Non-pigmented ciliary epithelial cell (primary cell): Measurements from ENCODE around the gene SPINK9.
"Not testable (repeated sequence)": the region's sequence is repeated elsewhere in the genome, so short reads cannot be mapped to it uniquely, and the experiment has no call there.

ENCODE experiments used
- DNase-seq: peaks from one replicate; pipeline ENCODE4 v3.0.0-alpha.2; 2010; ENCODE audit warnings: low read depth

SPINK9 gene, protein sequence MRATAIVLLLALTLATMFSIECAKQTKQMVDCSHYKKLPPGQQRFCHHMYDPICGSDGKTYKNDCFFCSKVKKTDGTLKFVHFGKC

DNA sequence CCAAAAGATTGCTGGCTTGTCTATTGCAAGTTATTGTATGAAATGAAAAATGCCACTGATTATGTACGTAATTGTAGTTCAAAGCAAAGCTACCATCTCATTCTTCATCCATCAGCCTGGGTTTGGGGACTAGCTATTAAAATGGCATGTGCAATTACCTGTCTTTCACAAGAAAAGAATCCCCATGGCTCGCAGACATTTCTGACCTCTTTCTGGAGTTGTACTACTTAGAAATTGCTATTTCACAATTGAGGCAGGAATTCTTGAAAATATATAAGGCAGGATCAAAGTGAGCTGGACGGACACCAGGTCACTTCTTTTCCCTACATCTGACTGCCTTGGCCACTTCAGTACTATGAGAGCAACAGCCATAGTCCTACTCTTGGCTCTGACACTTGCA lies at the start of gene SPINK9:
Gene SPINK9 (plus strand): TSS at position 301 of the 400 bp plus-strand sequence. CDS start 55 bp downstream, at position 356.
- no peak for DNase-seq

DNA sequence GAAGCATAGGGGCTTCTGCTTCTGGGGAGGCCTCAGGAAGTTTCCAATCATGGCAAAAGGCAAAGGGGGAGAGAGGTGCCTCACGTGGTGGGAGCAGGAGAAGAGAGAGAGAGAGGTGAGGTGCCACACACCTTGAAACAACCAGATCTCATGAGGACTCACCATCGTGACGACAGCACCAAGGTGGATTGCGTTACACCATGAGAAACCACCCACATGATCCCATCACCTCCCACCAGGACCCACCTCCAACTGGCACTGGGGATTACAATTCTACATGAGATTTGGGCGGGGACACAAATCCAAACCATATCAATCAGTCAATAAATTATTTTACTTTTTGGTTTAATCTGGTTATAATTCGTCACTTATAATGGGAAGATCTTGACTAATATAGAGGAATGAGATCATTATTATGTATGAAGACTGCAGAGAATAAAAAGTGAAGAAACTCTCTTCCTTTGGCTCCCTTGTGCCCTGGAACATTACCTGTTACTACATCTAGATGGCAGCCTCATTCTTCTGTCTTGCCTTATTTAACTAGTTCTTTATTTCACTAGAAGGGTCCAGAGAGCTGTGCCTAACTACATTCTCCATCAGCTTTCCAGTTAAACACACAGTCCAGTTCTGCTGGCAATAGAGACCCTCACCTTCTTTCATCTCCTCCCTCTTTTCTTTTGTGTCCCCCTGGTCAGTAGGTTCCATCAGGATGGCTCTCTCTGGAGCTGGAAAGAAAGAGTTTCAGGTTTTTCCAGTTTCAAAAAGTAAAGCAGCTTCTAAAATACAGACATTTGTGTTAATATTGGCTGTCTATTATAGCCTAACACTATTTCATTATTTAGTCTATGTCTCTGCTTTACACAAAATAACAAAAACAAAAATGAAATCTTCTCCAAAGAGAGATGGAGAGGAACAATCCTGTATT lies 44.8 kb upstream of the SPINK9 start:
- DNase-seq = no peak

DNA sequence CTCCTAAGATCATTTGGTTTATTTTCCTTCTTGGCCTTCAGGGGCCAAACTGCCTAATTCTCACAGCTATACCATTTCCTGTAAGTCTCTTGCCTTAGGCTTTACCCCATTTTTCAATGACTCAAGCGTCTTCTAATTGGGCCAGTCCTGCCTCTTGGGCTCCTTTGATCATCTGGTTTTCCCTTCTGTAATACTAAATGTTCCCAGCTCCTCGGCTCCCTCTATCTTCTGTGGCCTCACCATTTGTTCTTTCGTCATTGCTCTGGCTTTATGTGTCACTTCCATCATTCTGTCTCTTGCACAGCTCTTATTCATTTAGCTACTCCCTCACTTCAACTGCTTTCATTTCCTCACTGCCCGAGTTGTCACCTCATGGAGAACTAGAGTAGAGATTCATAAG lies 37.6 kb upstream of the SPINK9 start:
- DNase-seq = no peak

DNA sequence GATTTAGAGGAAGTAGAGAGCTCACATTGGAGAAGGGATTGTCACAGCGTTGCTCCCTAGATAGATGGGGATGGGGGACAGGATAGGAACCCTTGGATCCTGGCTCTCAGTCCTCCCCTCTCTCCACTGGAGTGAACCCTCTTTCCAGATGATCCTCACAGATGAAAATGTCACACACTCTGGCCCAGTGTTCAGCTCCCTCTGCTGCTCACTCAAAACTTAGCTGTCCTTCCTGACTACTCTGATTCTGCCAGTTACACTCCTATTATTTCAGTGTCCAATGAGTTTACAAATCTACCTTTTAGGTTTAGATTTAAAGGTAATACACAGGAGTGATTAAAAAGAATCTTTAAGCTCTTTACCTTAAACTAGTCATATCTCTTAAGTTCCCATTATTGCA lies 28.9 kb upstream of the SPINK9 start:
- DNase-seq = no peak

DNA sequence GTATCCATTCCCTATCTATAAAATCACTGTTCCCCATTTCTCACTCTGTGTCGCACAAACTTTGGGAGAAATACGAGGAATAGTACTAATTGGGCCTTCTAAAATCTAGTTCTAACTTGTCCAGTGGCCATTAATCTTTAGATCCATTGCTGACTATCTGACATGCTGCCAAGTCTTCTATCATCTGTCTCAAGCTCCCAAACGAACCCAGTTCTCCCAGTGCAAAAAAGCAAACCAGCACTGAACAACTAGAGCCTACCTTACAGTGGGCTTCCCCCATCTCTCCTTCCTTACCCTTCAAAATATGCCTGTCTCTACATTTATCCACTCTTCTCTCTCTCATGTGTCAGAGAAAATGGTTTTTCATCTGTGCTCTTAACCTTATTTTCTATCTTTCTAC lies 26.3 kb upstream of the SPINK9 start:
- no peak for DNase-seq

DNA sequence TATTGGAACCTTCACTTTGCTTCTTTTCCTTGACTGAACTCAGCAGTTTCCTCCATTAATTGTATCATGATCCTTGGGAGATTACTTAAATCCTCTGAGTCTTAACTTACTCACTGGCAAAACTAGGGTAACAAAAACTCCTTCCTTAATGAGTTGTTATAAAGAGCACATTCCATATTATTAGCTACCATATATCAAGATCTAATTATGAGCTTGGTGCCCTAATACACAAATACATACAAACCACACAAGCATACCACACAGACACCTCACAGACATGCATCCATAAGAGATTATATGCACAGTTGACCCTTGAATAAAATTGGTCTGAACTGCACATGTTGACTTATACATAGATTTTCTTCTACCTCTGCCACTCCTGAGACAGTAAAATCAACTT lies 25.6 kb upstream of the SPINK9 start:
- no peak for DNase-seq

DNA sequence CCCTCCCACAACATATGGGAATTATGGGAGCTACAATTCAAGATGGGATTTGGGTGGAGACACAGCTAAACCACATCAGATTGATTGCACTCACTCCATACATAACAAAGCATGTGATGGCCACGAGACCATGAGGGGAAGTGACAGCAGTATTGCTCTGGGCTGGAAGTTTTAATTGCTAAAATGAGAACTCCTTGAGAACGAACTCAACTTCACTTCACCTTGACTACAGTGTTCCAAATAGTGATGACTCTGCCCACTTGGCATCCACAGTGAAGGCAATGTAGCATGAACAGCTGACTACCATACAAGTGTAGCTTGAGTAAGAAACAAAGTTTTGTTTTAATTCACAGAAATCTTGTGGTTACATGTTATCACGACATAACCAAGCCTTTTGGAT lies 23.9 kb upstream of the SPINK9 start:
- no peak for DNase-seq

DNA sequence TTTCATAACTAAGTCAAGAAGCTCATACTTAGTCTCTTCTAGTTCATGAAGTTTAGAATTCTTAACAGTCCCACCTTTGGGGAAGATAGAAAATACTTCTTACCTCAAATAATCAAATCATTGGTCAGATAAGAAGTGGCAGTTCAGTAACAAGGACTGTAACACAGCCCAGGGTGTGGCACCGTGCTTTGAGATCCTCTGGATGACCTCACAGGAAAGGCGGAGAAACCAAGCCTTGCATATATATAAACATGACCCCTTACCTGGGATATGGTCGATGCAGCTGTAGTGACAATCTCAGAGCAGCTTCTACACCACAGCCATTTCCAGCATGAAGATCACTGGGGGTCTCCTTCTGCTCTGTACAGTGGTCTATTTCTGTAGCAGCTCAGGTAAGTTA lies 23.2 kb upstream of the SPINK9 start, which contains the start of gene SPINK7:
Gene SPINK7 (plus strand): TSS at position 271 of the 400 bp plus-strand sequence. CDS start 61 bp downstream, at position 332.
- DNase-seq = no peak

DNA sequence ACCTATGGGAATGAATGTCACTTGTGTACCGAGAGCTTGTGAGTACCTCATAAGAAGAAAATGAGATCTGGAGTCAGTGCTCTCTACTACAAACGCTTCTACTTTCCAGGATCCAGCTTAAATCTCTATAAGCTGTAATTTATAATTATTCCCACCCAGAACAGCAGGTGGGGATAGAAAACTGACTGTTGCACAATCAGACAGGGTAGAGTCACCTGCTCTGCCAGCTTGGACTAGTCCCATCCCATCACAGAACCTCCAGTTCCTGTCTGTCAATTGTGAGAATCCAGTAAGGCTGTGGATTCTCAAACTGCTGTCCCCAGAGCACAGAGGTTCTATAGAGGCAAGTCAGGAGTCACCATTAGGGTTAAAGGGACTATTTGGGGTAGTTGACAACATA lies 21.2 kb upstream of the SPINK9 start:
- no peak for DNase-seq

DNA sequence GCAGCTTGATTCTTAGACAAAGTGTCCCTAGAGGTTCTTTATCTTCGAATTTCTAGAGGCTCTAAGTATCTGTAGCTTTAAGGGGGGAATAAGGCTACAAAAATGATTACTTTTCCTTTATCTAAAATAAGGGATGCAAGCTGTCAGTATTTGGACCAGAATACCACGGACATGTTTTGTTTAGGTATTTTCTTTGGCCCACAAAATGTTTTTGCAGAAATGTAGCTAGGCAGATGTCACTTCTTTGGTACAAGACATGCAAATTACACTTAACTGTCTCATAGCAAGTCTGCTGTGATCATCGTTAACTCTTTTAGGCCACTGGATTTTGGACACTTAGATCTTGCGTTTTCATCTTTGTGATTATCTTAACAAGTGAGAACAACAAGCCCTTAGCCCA lies 20.6 kb upstream of the SPINK9 start:
- DNase-seq = no peak

DNA sequence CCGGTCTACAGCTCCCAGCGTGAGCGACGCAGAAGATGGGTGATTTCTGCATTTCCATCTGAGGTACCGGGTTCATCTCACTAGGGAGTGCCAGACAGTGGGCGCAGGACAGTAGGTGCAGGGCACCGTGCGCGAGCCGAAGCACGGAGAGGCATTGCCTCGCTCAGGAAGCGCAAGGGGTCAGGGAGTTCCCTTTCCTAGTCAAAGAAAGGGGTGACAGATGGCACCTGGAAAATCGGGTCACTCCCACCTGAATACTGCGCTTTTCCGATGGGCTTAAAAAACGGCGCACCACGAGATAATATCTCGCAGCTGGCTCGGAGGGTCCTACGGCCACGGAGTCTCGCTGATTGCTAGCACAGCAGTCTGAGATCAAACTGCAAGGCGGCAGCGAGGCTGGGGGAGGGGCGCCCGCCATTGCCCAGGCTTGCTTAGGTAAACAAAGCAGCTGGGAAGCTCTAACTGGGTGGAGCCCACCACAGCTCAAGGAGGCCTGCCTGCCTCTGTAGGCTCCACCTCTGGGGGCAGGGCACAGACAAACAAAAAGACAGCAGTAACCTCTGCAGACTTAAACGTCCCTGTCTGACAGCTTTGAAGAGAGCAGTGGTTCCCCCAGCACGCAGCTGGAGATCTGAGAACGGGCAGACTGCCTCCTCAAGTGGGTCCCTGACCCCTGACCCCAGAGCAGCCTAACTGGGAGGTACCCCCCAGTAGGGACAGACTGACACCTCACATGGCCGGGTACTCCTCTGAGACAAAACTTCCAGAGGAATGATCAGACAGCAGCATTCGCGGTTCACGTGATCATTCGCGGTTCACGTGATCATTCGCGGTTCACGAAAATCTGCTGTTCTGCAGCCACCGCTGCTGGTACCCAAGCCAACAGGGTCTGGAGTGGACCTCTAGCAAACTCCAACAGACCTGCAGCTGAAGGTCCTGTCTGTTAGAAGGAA lies 15.1 kb upstream of the SPINK9 start:
- not testable (repeated sequence) for DNase-seq

DNA sequence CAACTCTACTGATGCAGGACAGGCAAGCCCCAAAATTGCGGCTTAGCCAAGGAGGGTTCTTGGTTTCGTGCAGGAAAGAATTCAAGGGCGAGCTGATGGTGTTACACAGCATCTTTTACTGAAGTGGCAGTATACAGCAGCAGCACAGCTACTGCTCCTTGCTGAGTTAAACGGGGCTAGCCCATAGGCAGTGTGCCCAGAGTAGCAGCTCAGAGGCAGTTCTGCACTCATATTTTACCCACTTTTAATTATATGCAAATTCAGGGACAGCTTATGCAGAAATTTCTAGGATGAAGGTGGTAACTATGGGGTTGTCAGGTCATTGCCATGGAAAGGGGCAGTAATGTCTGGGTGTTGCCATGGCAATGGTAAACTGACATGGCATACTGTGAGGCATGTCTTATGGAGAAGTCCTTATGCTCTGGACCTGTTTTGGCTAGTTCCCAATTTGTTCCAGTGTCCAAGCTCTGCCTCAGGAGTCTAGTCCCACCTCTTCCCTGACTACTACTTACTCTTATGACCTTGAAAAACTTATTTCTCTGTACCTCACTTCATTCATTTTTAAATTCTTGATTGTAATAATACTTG lies 2.0 kb upstream of the SPINK9 start:
- DNase-seq = no peak

DNA sequence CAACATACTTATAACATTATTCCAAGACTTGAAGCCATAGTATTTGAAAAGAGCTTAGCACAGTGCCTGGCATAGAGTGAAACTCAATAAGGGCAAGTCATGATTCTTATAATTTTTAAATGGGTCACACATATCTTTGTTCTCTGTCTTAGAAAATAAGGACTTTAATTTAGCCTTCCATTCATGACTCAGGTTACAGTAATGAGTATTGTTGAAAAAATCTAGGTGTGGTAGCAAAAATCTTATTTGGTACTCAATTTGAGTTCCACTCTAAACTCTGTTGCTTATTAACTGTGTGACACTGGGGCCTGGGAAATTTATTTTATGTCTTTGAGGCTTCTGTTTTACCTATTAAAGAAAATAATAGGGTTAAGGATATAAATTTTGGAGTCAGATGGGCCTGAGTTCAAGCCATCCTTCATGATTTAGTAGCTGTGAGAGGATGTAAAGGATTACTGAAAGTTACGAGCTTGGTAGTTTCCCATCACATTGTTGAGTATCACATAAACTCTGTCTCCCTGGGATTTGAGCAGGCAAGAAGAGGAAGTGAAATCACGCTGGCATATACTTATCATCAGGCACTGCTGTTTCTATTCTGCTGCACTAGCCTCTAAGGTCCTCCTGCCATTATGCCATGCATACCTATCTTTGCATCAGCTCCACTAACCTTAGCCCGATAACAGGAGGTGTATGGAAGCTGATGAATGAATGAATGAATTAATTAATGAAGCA lies 1.5 kb downstream of the SPINK9 start:
- no peak for DNase-seq

DNA sequence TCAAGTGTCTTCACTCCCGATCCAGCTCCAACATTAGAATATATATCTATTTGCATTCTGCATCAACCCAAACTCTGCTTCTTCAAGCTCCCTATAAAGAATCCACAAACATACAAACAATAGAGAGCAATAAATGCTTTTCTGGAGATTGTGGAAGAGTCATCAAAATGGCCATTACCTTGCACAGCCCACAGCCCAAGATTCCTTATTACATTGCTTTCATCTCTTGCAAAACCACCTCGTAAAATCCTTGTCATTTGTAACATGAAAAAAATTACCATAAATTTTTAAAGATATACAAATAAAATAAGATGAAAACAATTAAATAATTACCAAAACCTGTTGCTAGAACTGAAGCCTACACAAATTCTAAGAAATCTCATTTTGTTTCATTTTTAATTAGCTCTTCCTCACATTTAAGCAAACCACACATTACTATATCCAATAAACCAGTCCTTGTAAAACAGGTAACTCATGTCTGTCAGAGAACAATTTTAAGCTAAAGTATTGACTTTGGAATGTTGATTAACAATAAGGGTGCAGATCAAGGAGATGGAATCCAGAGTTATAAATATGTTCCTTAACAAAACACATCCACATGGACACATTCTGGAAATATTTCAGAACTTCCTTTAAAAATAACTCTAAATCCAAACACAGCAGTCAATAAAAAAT lies 7.1 kb downstream of the SPINK9 start:
- DNase-seq = no peak

DNA sequence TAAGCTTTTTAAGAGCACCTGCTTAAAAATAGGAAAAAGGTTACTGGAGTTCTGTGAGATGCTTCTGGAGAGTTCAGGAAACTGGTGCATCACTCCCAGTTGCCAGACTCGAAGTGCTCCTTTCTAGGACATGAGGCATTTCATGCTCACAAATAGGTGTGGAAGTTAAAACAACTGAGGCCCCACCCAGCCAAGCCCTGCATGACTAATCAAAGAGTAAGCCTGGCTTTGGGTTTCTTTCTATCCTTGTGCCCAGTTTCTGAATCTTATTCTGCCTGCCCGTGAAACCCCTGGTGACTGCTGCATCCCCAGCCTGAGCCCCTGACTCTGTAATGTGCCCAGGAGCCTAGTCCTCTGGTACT lies 7.7 kb downstream of the SPINK9 start:
- DNase-seq = no peak

DNA sequence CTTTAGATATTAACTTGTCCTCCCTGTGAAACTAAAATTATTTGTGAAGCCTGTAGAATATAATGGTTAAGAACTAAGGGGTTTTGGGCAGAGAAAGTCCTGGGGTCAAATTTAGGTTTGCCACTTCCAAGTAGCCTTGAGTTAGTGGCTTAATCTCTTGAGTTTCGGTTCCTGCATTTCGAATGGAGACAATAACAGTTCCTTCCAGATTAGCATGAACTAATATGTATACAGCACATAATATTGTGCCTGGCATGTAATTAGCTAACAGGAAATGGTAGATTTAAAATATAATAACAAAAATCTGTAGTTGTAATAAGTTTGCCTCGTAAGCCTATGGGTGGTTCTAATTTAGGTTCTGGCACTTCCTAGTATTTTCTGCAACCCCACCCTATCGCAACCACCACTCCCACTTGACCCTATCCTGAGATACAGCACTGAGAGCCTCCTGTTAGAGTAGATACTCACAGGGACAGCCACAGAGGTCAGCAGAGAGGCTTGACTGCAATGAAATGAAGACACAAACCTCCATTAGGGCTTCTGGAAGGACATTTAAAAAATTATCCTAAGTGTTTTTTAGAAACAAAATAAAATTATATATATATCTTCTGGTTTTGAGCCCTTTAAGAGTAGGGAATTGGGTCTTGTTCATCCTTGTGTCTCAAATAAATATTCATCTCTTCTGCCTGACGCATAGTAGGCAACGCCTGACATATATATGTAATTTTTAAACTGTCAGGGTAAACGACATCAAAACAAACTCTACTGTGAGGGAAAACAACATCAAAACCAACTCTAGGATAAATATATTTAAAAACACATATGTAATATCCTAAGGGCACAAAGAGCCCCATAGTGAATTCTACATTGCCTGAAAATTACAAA lies 8.5 kb downstream of the SPINK9 start:
- DNase-seq = no peak

DNA sequence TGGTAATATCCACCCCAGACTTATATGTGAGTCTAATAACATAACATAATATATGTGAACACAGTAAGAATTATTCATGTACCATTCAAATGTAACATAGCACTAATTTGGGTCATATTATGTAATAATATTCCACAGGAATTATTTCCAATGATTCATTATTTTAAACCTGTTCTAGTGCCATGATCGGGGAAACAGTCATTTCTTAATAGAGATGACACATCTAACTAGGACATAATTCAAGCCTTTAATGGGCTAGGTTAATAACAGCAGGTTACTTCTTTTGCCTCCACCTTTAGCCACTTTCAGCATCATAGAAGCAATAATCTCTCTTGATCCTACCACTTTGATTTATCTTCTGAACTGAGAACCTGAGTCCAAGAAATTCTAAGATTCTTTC lies 12.3 kb downstream of the SPINK9 start:
- DNase-seq = no peak

DNA sequence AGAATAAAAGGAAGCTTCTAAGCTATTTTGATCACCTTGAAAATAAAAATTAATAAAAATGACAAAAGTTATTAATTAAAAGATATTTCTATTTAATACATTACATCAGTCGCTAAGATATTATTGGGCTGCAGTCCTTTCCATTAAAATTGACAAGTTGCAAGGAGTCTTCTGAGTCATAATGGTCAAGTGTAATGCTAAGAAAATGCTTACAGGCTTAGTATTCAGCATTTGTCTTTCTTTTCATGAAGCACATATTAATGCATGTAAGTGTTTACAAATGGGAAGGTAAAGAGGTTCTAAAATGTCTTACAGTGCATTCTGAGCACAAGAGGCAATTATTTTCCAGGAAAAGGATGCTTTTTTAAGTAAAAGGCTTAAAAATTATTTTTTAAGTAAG lies 17.3 kb downstream of the SPINK9 start:
- DNase-seq = no peak

DNA sequence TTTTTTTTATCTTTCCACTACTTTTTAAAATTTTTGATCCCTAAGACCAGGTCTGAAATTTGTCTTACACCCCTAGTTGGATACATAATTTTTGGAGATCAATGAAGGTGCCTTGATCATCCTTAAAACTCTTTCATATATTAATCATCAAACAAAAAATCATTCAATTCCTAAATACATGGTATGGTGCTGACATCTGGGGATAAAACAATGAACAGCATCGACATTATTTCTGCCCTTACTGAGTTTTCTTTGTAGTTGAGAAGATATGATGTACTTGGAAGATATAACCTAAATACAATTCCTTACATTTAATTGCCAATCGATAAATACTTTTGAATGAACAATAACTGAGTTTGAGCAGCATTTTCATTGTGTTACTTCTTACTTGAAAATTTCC lies 18.3 kb downstream of the SPINK9 start:
- no peak for DNase-seq

DNA sequence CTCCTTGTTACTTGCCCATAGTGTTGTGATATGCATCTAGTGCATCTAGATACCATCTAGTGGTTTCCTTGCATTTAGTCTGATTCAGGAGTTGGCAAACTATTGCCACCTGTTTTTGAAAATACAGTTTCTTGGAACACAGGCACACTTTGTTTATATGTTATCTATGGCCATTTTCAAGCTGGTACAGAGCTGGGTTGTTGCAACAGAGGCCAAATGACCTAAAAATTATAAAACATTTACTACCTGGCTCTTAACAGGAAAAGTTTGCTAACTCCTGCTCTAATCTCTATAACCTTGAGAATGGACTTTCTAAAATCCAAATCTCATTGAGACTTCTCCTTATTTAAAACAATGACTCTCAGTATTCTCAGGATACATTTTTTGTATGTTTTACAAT lies 29.0 kb downstream of the SPINK9 start:
- DNase-seq = no peak
